CD14-positive monocyte (primary cell): ENCODE data around the gene CLDN24. TPM values are rescaled to one million over a fixed set of nuclear protein-coding genes. Genes with fewer than 3 reads are reported as not detected.

Experiments
- DNase-seq, 3 donors: peaks; one replicate each; pipeline ENCODE4 v3.0.0-alpha.2; 2011 to 2022
- H2AFZ ChIP-seq: 2 replicates; pipeline ENCODE4 v1.6.0; 2012; ENCODE audit warnings: mild to moderate bottlenecking, low read depth, low read length, inconsistent platforms; ENCODE audit not compliant: insufficient read depth, poor library complexity, severe bottlenecking
- H3K27ac ChIP-seq, 2 donors: 1 replicate in 1 of 2; 2 replicates in 1 of 2; pipeline ENCODE4 v1.5.1; 2012 to 2013; ENCODE audit warnings: low read length in 2 of 2, control low read depth in 1 of 2, inconsistent platforms in 1 of 2, low read depth in 1 of 2, mild to moderate bottlenecking in 1 of 2
- H3K27me3 ChIP-seq, 2 donors: one replicate each; pipeline versions ENCODE4 v1.6.0 to v1.6.1; 2011 to 2013; ENCODE audit warnings: low read length in 2 of 2; ENCODE audit not compliant: control insufficient read depth in 2 of 2, insufficient read depth in 2 of 2
- H3K36me3 ChIP-seq, 2 donors: replicated peaks in 1 of 2; 1 replicate in 1 of 2; 2 replicates in 1 of 2; pipeline versions ENCODE4 v1.5.1 to v1.6.1; 2012 to 2013; ENCODE audit warnings: low read length in 2 of 2, control low read depth in 1 of 2, inconsistent platforms in 1 of 2, mild to moderate bottlenecking in 1 of 2; ENCODE audit not compliant: insufficient read depth in 2 of 2, control insufficient read depth in 1 of 2
- H3K4me1 ChIP-seq, 2 donors: 1 replicate in 1 of 2; 2 replicates in 1 of 2; pipeline versions ENCODE4 v1.5.1 to v1.6.1; 2012 to 2013; ENCODE audit warnings: low read length in 2 of 2, control low read depth in 1 of 2, inconsistent platforms in 1 of 2, mild to moderate bottlenecking in 1 of 2, moderate library complexity in 1 of 2; ENCODE audit not compliant: insufficient read depth in 2 of 2, control insufficient read depth in 1 of 2
- H3K4me2 ChIP-seq: replicated peaks from 2 replicates; pipeline ENCODE3; 2012; ENCODE audit warnings: low read length, moderate library complexity, mild to moderate bottlenecking; ENCODE audit not compliant: poor library complexity, severe bottlenecking; ENCODE audit errors: extremely low read depth
- H3K4me3 ChIP-seq, 3 experiments: fragments of 200-600 bp in 1 of 3; sonication (generic) in 1 of 3; replicated peaks in 1 of 3; 1 replicate in 2 of 3; 2 replicates in 1 of 3; pipeline ENCODE4 v1.5.1; 2011 to 2013; ENCODE audit warnings: low read length in 3 of 3, mild to moderate bottlenecking in 3 of 3, control low read depth in 2 of 3, low read depth in 2 of 3, inconsistent platforms in 1 of 3, moderate library complexity in 1 of 3
- H3K79me2 ChIP-seq: 2 replicates; pipeline ENCODE4 v1.6.0; 2012; ENCODE audit warnings: mild to moderate bottlenecking, control low read depth, inconsistent platforms, low read length, moderate library complexity; ENCODE audit not compliant: insufficient read depth
- H3K9ac ChIP-seq: 2 replicates; pipeline ENCODE4 v1.6.0; 2017; ENCODE audit warnings: low read length, mild to moderate bottlenecking; ENCODE audit not compliant: insufficient read depth, poor library complexity, severe bottlenecking
- H3K9me3 ChIP-seq, 2 donors: replicated peaks in 1 of 2; 1 replicate in 1 of 2; 2 replicates in 1 of 2; pipeline versions ENCODE4 v1.5.1 to v1.6.1; 2012 to 2013; ENCODE audit warnings: low read length in 2 of 2, control low read depth in 1 of 2; ENCODE audit not compliant: control insufficient read depth in 1 of 2, insufficient read depth in 1 of 2
- H4K20me1 ChIP-seq: 2 replicates; pipeline ENCODE4 v1.6.0; 2012; ENCODE audit warnings: mild to moderate bottlenecking, low read length, control low read depth, moderate library complexity; ENCODE audit not compliant: insufficient read depth
- H3K27ac Mint-ChIP-seq, 7 donors: one replicate each; pipeline ENCODE4 v1.8.0; 2020; ENCODE audit warnings: mild to moderate bottlenecking in 7 of 7, mixed read lengths in 7 of 7, moderate library complexity in 6 of 7, inconsistent platforms in 2 of 7
- H3K27me3 Mint-ChIP-seq, 3 donors: one replicate each; pipeline ENCODE4 v1.8.0; 2021 to 2022; ENCODE audit warnings: low read depth in 3 of 3, mild to moderate bottlenecking in 3 of 3, mixed read lengths in 3 of 3, moderate library complexity in 3 of 3, inconsistent platforms in 1 of 3
- H3K36me3 Mint-ChIP-seq, 2 donors: one replicate each; pipeline ENCODE4 v1.8.0; 2020; ENCODE audit warnings: mixed read lengths in 2 of 2, inconsistent platforms in 1 of 2, mild to moderate bottlenecking in 1 of 2
- H3K4me1 Mint-ChIP-seq: one replicate; pipeline ENCODE4 v1.8.0; 2020; ENCODE audit warnings: mild to moderate bottlenecking, mixed read lengths
- H3K4me3 Mint-ChIP-seq, 2 donors: one replicate each; pipeline ENCODE4 v1.8.0; 2020; ENCODE audit warnings: mild to moderate bottlenecking in 2 of 2, mixed read lengths in 2 of 2, moderate library complexity in 1 of 2
- H3K9me3 Mint-ChIP-seq, 7 donors: one replicate each; pipeline ENCODE4 v1.8.0; 2020 to 2022; ENCODE audit warnings: mixed read lengths in 7 of 7, mild to moderate bottlenecking in 6 of 7, moderate library complexity in 6 of 7, inconsistent platforms in 2 of 7
- WGBS: methylation state at CpG from one replicate; pipeline ENCODE4 v1.1.5; 2013; ENCODE audit warnings: missing lambda C conversion rate; ENCODE audit not compliant: insufficient coverage; 5-methylcytosine and 5-hydroxymethylcytosine counted together
- intact Hi-C, 2 donors: fragments of 100-400 bp; cut with micrococcal nuclease; formaldehyde crosslinking; loops; one replicate each; pipeline versions ENCODE4 v1.15.0 to v1.15.1; 2023
- polyA plus RNA-seq, 3 donors: library from polyadenylated mRNA; depleted of rRNA in 1 of 3; unstranded in 2 of 3; stranded (reverse) in 1 of 3; fragments of 300-500 nt in 2 of 3; fragments of >200 nt in 1 of 3; fragmentation: Illumina TruSeq in 2 of 3; gene quantifications; 1 replicate in 2 of 3; 2 replicates in 1 of 3; pipeline ENCODE4 v1.2.3, GENCODE V29; 2012 to 2021
- TF ChIP-seq, protein P1 (sequence below): fragments of 200-600 bp; IDR thresholded peaks from one replicate; pipeline ENCODE4 v1.8.0; 2022; ENCODE audit warnings: antibody characterized with exemption, mild to moderate bottlenecking

CLDN24 gene
- polyA plus RNA-seq, 3 donors, result not detected

DNA sequence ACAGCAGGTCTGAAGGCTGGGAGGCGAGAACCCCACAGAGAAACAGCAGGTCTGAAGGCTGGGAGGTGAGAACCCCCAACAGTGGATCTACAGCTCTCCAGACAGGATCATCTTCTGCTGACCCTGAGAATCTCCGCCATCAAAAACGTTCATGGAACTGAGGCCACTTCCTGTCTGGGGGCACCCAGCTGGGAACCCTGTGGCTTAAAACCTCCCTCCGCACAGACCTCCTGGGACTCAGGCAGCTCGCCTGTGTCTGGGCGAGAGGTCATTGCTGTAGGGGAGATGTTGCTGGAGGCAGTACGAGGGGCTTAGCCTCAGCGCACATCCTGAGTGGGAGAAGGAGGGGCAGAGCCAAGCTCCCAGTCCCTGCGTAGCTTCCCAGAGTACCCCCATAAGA is 15.1 kb upstream of the CLDN24 start:
- H4K20me1 ChIP-seq, result no peaks in the 10 kb centered on the region
- no peak overlapping the region for H2AFZ ChIP-seq
- peaks cover 0 to 3% of the 10 kb centered on the region in 2 donors for H3K27me3 ChIP-seq
- H3K4me1 Mint-ChIP-seq, result peaks cover 2% of the 10 kb centered on the region
- H3K36me3 ChIP-seq, result no peaks in the 10 kb centered on the region
- H3K9me3 ChIP-seq, result no peaks in the 10 kb centered on the region
- H3K27me3 Mint-ChIP-seq, result peaks cover 0 to 15% (median 6%) of the 10 kb centered on the region in 3 donors
- H3K36me3 Mint-ChIP-seq, result no peaks in the 10 kb centered on the region
- no peak for DNase-seq
- TF ChIP-seq, protein P1, sequence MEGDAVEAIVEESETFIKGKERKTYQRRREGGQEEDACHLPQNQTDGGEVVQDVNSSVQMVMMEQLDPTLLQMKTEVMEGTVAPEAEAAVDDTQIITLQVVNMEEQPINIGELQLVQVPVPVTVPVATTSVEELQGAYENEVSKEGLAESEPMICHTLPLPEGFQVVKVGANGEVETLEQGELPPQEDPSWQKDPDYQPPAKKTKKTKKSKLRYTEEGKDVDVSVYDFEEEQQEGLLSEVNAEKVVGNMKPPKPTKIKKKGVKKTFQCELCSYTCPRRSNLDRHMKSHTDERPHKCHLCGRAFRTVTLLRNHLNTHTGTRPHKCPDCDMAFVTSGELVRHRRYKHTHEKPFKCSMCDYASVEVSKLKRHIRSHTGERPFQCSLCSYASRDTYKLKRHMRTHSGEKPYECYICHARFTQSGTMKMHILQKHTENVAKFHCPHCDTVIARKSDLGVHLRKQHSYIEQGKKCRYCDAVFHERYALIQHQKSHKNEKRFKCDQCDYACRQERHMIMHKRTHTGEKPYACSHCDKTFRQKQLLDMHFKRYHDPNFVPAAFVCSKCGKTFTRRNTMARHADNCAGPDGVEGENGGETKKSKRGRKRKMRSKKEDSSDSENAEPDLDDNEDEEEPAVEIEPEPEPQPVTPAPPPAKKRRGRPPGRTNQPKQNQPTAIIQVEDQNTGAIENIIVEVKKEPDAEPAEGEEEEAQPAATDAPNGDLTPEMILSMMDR, result no peak
- intact Hi-C loops, result no loop called here
- no peak overlapping the region for H3K9ac ChIP-seq
- no peaks in the 10 kb centered on the region for H3K79me2 ChIP-seq
- H3K27ac Mint-ChIP-seq, result no peak overlapping the region
- WGBS, result 73% methylated on average over 5 of the region's 9 CpGs
- H3K4me2 ChIP-seq, result no peak overlapping the region
- H3K4me3 Mint-ChIP-seq, result no peak overlapping the region
- peaks cover 0 to 2% (median 0%) of the 10 kb centered on the region in 7 donors for H3K9me3 Mint-ChIP-seq
- H3K4me1 ChIP-seq, result no peaks in the 10 kb centered on the region
- H3K27ac ChIP-seq, result no peak overlapping the region
- H3K4me3 ChIP-seq, result no peak overlapping the region

DNA sequence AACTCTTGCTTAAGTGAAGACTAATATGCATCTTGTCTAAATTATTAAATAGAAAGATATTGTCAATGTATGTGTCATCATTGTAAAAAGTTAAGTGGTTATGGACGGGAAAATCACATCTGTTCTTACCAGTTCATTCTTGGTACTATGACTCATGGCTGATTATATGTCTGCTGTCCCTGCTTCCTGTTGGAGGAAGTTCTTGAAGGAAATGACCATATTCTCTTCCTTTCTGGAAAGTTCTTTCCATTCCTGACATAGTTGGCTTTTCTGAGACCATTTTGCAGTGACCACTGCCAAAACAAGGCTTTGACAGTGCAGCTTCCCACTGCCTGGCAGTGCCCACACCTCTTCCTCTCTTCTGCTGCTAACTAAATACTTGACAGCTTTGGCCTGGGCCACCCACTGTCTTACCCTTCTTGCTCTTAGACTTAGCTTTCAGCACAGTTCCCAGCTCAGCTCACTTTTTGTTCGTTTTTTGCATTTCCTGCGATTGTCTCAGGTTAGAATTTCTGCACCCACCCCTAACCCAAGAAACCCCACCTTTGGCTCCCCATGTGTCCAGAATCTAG is 13.2 kb upstream of the CLDN24 start:
- no peaks in the 10 kb centered on the region for H3K9me3 ChIP-seq
- no peak overlapping the region for H3K4me3 ChIP-seq
- no peaks in the 10 kb centered on the region for H4K20me1 ChIP-seq
- H3K9ac ChIP-seq, result no peak overlapping the region
- TF ChIP-seq, protein P1, result no peak
- Mint-ChIP-seq H3K27me3 (peaks cover 2 to 9% (median 5%) of the 10 kb centered on the region in 3 donors), H3K4me1 (peaks cover 2% of the 10 kb centered on the region), H3K9me3 (peaks cover 0 to 2% (median 0%) of the 10 kb centered on the region in 7 donors), H3K36me3 (no peaks in the 10 kb centered on the region), H3K27ac (no peak overlapping the region), H3K4me3 (no peak overlapping the region)
- no peaks in the 10 kb centered on the region for H3K4me1 ChIP-seq
- H2AFZ ChIP-seq, result no peak overlapping the region
- WGBS, result no CpG with 5 or more reads among the region's 3 CpGs
- intact Hi-C loops, result no loop called here
- no peak overlapping the region for H3K27ac ChIP-seq
- no peak overlapping the region for H3K4me2 ChIP-seq
- no peaks in the 10 kb centered on the region for H3K36me3 ChIP-seq
- no peaks in the 10 kb centered on the region for H3K79me2 ChIP-seq
- DNase-seq, result peak in 1 of 3 donors; percentile 24
- H3K27me3 ChIP-seq, result no peaks in the 10 kb centered on the region
